Measurements from ENCODE around the gene MPP1.

MPP1 gene

DNA sequence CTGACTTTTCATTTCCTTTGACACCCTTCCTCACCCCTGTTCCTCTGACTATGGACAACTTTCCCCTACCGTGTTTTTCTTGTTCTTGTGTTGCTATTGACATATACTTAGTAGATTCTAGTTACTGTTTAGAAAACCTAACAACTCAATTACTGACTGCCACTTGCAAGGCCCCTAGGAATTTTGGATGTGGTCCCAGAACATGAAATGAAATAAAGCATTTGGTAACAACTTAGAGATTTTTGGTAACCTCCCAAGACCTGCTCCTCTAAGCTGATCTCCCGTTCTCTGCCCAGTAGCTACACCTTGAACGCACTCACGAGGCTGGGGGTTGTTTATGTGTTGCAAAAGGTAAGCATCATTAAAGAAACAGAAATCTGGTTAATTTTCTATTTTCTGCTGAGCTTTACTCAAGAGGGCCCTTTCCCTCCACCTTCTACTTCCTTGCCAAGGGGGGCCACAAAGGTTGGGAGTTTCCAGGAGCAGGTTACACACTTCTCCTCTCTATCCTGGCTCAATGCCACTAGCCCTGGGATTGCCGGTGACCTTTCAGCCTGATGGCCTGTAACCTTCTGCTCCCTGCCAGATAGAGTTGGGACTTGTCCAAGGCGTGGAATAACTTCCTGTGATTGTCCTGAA is 74.9 kb downstream of the MPP1 start:
- DNase-seq = no peak

- DNase-seq = no peak
Observed at GRCh38 chrX:154729439-154729838, 75.8 kb downstream of the MPP1 start.

All from hematopoietic multipotent progenitor cell treated with erythropoietin and hydrocortisone succinate and interleukin-3 and kit ligand, for 8 days (in vitro differentiated cells).